ENCODE measurements around the gene GNB3.

DNA sequence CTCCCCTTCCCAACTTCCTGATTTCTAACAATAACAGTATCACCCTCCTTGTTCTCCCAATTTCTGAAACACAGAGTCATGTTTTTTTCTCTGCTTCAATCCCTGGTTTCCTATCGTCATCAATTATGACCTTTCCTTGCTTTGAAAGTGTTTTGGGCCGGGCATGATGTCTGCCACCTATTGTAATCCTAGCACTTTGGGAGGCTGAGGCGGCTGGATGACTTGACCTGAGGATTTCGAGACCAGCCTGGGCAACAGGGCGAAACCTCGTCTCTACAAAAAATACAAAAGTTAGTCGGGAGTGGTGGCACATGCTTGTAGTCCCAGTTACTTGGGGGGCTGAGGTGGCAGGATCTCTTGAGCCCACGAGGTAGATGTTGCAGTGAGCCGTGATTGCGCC, 31.7 kb upstream of the GNB3 start:
- TF ChIP-seq CTCF (IDR thresholded peaks at IDR 0.05; ENCODE audit: low read length), result no peak
- no peak for TF ChIP-seq EZH2 (optimal IDR thresholded peaks at IDR 0.05; ENCODE audit: low read depth, low read length)
- TF ChIP-seq EZH2phosphoT487 (IDR thresholded peaks at IDR 0.05; ENCODE audit: low read length), result no peak
